ENCODE results near the gene RUNX3. TPM values are rescaled to one million over a fixed set of nuclear protein-coding genes. Genes with fewer than 3 reads are reported as not detected.

The RUNX3 gene
- polyA plus RNA-seq, 3 donors = 4.4 to 27.9 (median 6.7) TPM

- Histone ChIP-seq H3K9me3 (replicated peaks in 1 of 2; ENCODE audit: control insufficient read depth in 1 of 2, insufficient read depth in 1 of 2, low read length in 2 of 2) (no peaks in the 10 kb centered on the region), H3K79me2 (ENCODE audit: insufficient read depth, low read length) (no peaks in the 10 kb centered on the region), H3K4me3 (replicated peaks in 1 of 3; ENCODE audit: low read depth in 2 of 3, low read length in 3 of 3) (no peak overlapping the region), H3K4me2 (replicated peaks; ENCODE audit: extremely low read depth, low read length, poor library complexity, severe bottlenecking) (no peak overlapping the region), H3K27me3 (ENCODE audit: control insufficient read depth in 2 of 2, insufficient read depth in 2 of 2, low read length in 2 of 2) (peaks cover 0 to 4% of the 10 kb centered on the region in 2 donors), H3K27ac (ENCODE audit: low read depth in 1 of 2, low read length in 2 of 2) (no peak overlapping the region), H3K9ac (ENCODE audit: insufficient read depth, low read length, poor library complexity, severe bottlenecking) (no peak overlapping the region), H3K4me1 (ENCODE audit: control insufficient read depth in 1 of 2, insufficient read depth in 2 of 2, low read length in 2 of 2) (no peaks in the 10 kb centered on the region), H4K20me1 (ENCODE audit: insufficient read depth, low read length) (peaks cover 50% of the 10 kb centered on the region), H2AFZ (ENCODE audit: insufficient read depth, low read depth, low read length, poor library complexity, severe bottlenecking) (no peak overlapping the region), H3K36me3 (replicated peaks in 1 of 2; ENCODE audit: control insufficient read depth in 1 of 2, insufficient read depth in 2 of 2, low read length in 2 of 2) (peaks cover 15 to 37% of the 10 kb centered on the region in 2 donors)
- TF ChIP-seq CTCF (IDR thresholded peaks at IDR 0.05) = no peak
- peaks cover 3% of the 10 kb centered on the region for H3K4me1 Mint-ChIP-seq
- H3K27me3 Mint-ChIP-seq (ENCODE audit: low read depth in 3 of 3) = peaks cover 3 to 14% (median 3%) of the 10 kb centered on the region in 3 donors
- H3K27ac Mint-ChIP-seq = no peak overlapping the region
- peaks cover 15 to 32% of the 10 kb centered on the region in 2 donors for H3K36me3 Mint-ChIP-seq
- DNase-seq = no peak
- intact Hi-C loops (cut with micrococcal nuclease) = no loop called here
- peaks cover 0 to 5% (median 0%) of the 10 kb centered on the region in 7 donors for H3K9me3 Mint-ChIP-seq
- 97% methylated on average over 6 of the region's 9 CpGs for WGBS (ENCODE audit: insufficient coverage)
- no peak overlapping the region for H3K4me3 Mint-ChIP-seq
Observed at GRCh38 chr1:24900486-24900849, 29.6 kb downstream of the RUNX3 start.

GRCh38 chr1:24899581-24900485 is 30.2 kb downstream of the RUNX3 start:
- 90% methylated on average over 9 of the region's 14 CpGs for WGBS (ENCODE audit: insufficient coverage)
- H3K27ac ChIP-seq (ENCODE audit: low read depth in 1 of 2, low read length in 2 of 2) = no peak overlapping the region
- H3K4me3 Mint-ChIP-seq = no peak overlapping the region
- no peaks in the 10 kb centered on the region for H3K9me3 ChIP-seq (replicated peaks in 1 of 2; ENCODE audit: control insufficient read depth in 1 of 2, insufficient read depth in 1 of 2, low read length in 2 of 2)
- peaks cover 13 to 31% of the 10 kb centered on the region in 2 donors for H3K36me3 ChIP-seq (replicated peaks in 1 of 2; ENCODE audit: control insufficient read depth in 1 of 2, insufficient read depth in 2 of 2, low read length in 2 of 2)
- no peak overlapping the region for H3K4me3 ChIP-seq (replicated peaks in 1 of 3; ENCODE audit: low read depth in 2 of 3, low read length in 3 of 3)
- TF ChIP-seq CTCF (IDR thresholded peaks at IDR 0.05) = no peak
- no peak overlapping the region for H3K4me2 ChIP-seq (replicated peaks; ENCODE audit: extremely low read depth, low read length, poor library complexity, severe bottlenecking)
- peaks cover 15 to 25% of the 10 kb centered on the region in 2 donors for H3K36me3 Mint-ChIP-seq
- peaks cover 0 to 5% (median 0%) of the 10 kb centered on the region in 7 donors for H3K9me3 Mint-ChIP-seq
- intact Hi-C loops (cut with micrococcal nuclease) = loop anchor here (2.0 to 5.0 kb wide), 2 partner anchors 51 to 53 kb away; no protein-coding TSS in a partner anchor
- H2AFZ ChIP-seq (ENCODE audit: insufficient read depth, low read depth, low read length, poor library complexity, severe bottlenecking) = no peak overlapping the region
- no peaks in the 10 kb centered on the region for H3K4me1 ChIP-seq (ENCODE audit: control insufficient read depth in 1 of 2, insufficient read depth in 2 of 2, low read length in 2 of 2)
- peak overlapping the region in 1 of 7 donors; percentile 4 for H3K27ac Mint-ChIP-seq
- H3K27me3 ChIP-seq (ENCODE audit: control insufficient read depth in 2 of 2, insufficient read depth in 2 of 2, low read length in 2 of 2) = peaks cover 0 to 4% of the 10 kb centered on the region in 2 donors
- DNase-seq = no peak
- H4K20me1 ChIP-seq (ENCODE audit: insufficient read depth, low read length) = peaks cover 45% of the 10 kb centered on the region
- H3K27me3 Mint-ChIP-seq (ENCODE audit: low read depth in 3 of 3) = peaks cover 3 to 16% (median 3%) of the 10 kb centered on the region in 3 donors
- H3K4me1 Mint-ChIP-seq = peaks cover 3% of the 10 kb centered on the region
- no peaks in the 10 kb centered on the region for H3K79me2 ChIP-seq (ENCODE audit: insufficient read depth, low read length)
- no peak overlapping the region for H3K9ac ChIP-seq (ENCODE audit: insufficient read depth, low read length, poor library complexity, severe bottlenecking)
